HG03175 (cell line): Measurements from ENCODE around the gene SLC2A1.

ENCODE experiments used
- ATAC-seq: cut with Tn5 transposase; IDR thresholded peaks from one replicate; pipeline ENCODE4 v1.9.1; 2021; ENCODE audit warnings: mild to moderate bottlenecking, moderate library complexity; ENCODE audit not compliant: unreplicated experiment

Gene SLC2A1

GRCh38 chr1:42958488-42959319, at the start of gene SLC2A1:
Gene SLC2A1 (minus strand): TSS chr1:42958868. CDS start chr1:42958651, 217 bp downstream.
- ATAC-seq = peak; percentile 86

GRCh38 chr1:43007377-43008114, 48.9 kb upstream of the SLC2A1 start:
- no peak for ATAC-seq

GRCh38 chr1:43005460-43006361, 47.0 kb upstream of the SLC2A1 start:
- no peak for ATAC-seq

GRCh38 chr1:43004587-43005459, 46.2 kb upstream of the SLC2A1 start:
- no peak for ATAC-seq

- no peak for ATAC-seq
Measured at GRCh38 chr1:43002766-43003165, 44.1 kb upstream of the SLC2A1 start.

- ATAC-seq = no peak
Measured at GRCh38 chr1:43002116-43002515, 43.4 kb upstream of the SLC2A1 start.

- ATAC-seq = no peak
Measured at GRCh38 chr1:43001434-43001833, 42.8 kb upstream of the SLC2A1 start.

GRCh38 chr1:43000271-43000670, 41.6 kb upstream of the SLC2A1 start:
- ATAC-seq = no peak

GRCh38 chr1:42999308-42999707, 40.6 kb upstream of the SLC2A1 start:
- ATAC-seq = no peak

GRCh38 chr1:42998386-42998785, 39.7 kb upstream of the SLC2A1 start:
- no peak for ATAC-seq

- ATAC-seq = no peak
Measured at GRCh38 chr1:42996384-42996970, 37.8 kb upstream of the SLC2A1 start.

- ATAC-seq = no peak
Measured at GRCh38 chr1:42993502-42994136, 35.0 kb upstream of the SLC2A1 start.

GRCh38 chr1:42992054-42992571, 33.4 kb upstream of the SLC2A1 start:
- no peak for ATAC-seq

GRCh38 chr1:42990757-42991346, 32.2 kb upstream of the SLC2A1 start:
- no peak for ATAC-seq

GRCh38 chr1:42983693-42984092, 25.0 kb upstream of the SLC2A1 start:
- no peak for ATAC-seq

- no peak for ATAC-seq
Measured at GRCh38 chr1:42983253-42983652, 24.6 kb upstream of the SLC2A1 start.

- no peak for ATAC-seq
Measured at GRCh38 chr1:42982641-42983040, 24.0 kb upstream of the SLC2A1 start.

GRCh38 chr1:42981871-42982270, 23.2 kb upstream of the SLC2A1 start:
- no peak for ATAC-seq
